Stomach (tissue), 9 donors: Measurements from ENCODE around the gene CAPN15. TPM values are rescaled to one million over a fixed set of nuclear protein-coding genes. Genes with fewer than 3 reads are reported as not detected.

Source experiments
- DNase-seq, 2 donors: peaks; one replicate each; pipeline versions ENCODE4 v3.0.0 to v3.0.0-alpha.2; 2013 to 2019
- H3K27ac ChIP-seq, 5 donors: fragments of 200-600 bp in 4 of 5; sonication (generic) in 4 of 5; one replicate each; pipeline ENCODE4 v1.5.1; 2013 to 2019; ENCODE audit warnings: mild to moderate bottlenecking in 1 of 5, moderate library complexity in 1 of 5
- H3K27me3 ChIP-seq, 3 donors: fragments of 200-600 bp; sonication (generic); one replicate each; pipeline ENCODE4 v1.5.1; 2017 to 2019; ENCODE audit warnings: mixed run types in 1 of 3
- H3K36me3 ChIP-seq, 4 donors: fragments of 200-600 bp; sonication (generic); 1 replicate in 3 of 4; 2 replicates in 1 of 4; pipeline ENCODE4 v1.5.1; 2016 to 2019
- H3K4me1 ChIP-seq, 4 donors: fragments of 200-600 bp; sonication (generic); one replicate each; pipeline ENCODE4 v1.5.1; 2016 to 2019
- H3K4me3 ChIP-seq, 4 donors: fragments of 200-600 bp; sonication (generic) in 3 of 4; one replicate each; pipeline ENCODE4 v1.5.1; 2016 to 2019; ENCODE audit warnings: mild to moderate bottlenecking in 1 of 4
- H3K9me3 ChIP-seq, 4 donors: fragments of 200-600 bp; sonication (generic); one replicate each; pipeline ENCODE4 v1.5.1; 2016 to 2019
- EP300 ChIP-seq: sonication (generic); formaldehyde crosslinking; IDR thresholded peaks from one replicate; pipeline ENCODE4 v1.6.1; 2017; ENCODE audit warnings: antibody characterized with exemption
- POLR2A ChIP-seq, 4 donors: fragments of 450-650 bp; IDR thresholded peaks; one replicate each; pipeline ENCODE4 v1.6.1; 2016; ENCODE audit warnings: antibody characterized with exemption in 4 of 4, control low read depth in 2 of 4, mild to moderate bottlenecking in 1 of 4, moderate library complexity in 1 of 4
- POLR2AphosphoS5 ChIP-seq, 3 donors: sonication (generic); formaldehyde crosslinking; IDR thresholded peaks; one replicate each; pipeline ENCODE4 v1.6.1; 2016; ENCODE audit warnings: antibody characterized with exemption in 3 of 3
- WGBS, 5 donors: extraction: QIAGEN DNeasy Blood & Tissue Kit in 3 of 5; methylation state at CpG; one replicate each; pipeline versions ENCODE4 v1.1.5 to v1.1.7; 2013 to 2018; 5-methylcytosine and 5-hydroxymethylcytosine counted together
- intact Hi-C: fragments of 100-400 bp; cut with DNase I; formaldehyde crosslinking; loops from one replicate; pipeline ENCODE4 v1.15.1; 2023; ENCODE audit warnings: low total_unique reads
- polyA plus RNA-seq, 3 donors: library from polyadenylated mRNA; stranded (reverse); fragments of 200-250 nt; gene quantifications; one replicate each; pipeline ENCODE4 v1.2.3, GENCODE V29; 2013
- total RNA-seq, 5 donors: library from RNA; depleted of rRNA; stranded (reverse); fragments of >200 nt; gene quantifications; one replicate each; pipeline versions ENCODE4 v1.1.0 to v1.2.3, GENCODE V29; 2014 to 2016
- TF ChIP-seq, protein P1 (sequence below), 7 experiments: fragments of 450-650 bp in 4 of 7; fragments of 200-600 bp in 3 of 7; sonication (generic) in 3 of 7; IDR thresholded peaks; one replicate each; pipeline ENCODE4 v1.5.1; 2016 to 2019; ENCODE audit warnings: antibody characterized with exemption in 7 of 7, control low read depth in 2 of 7, mild to moderate bottlenecking in 1 of 7
- donor health status: healthy with polysubstance abuse.
- donor health status: Bipolar disorder and iron deficiency.
- donor health status: healthy.

CAPN15 gene
- total and polyA plus RNA-seq, 8 donors = 25.2 to 235 (median 35.0) TPM

DNA sequence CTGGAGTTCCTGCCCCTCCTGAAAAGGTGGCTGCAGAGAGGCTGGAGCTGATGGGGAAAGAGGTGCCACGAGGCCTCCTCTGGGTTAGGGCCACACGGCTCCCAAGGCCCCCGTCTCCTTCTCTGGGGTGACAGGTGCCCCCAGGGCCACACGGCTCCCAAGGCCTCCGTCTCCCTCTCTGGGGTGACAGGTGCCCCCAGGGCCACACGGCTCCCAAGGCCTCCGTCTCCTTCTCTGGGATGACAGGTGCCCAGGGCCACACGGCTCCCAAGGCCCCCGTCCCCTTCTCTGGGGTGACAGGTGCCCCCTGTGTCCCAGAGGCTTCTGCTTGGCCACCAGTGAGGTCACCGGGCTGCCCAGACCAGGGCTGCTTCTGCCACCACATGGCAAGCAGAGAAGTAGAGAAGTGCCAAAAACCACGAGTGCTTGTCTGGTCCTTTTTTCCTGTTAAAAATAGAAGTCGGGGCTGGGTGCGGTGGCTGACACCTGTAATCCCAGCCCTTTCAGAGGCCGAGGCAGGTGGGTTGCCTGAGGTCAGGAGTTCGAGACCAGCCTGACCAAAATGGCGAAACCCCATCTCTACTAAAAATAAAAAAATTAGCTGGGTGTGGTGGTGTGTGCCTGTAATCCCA is 4.1 kb downstream of the CAPN15 start:
- WGBS, 5 donors = 86 to 93% (median 90%) methylated on average over 11 to 16 of the region's 16 CpGs
- Histone ChIP-seq H3K9me3 (no peaks in the 10 kb centered on the region), H3K4me1 (peaks cover 55 to 75% (median 70%) of the 10 kb centered on the region in 4 donors), H3K27me3 (no peaks in the 10 kb centered on the region), H3K4me3 (no peak overlapping the region), H3K36me3 (peaks cover 0 to 31% (median 17%) of the 10 kb centered on the region in 4 donors), H3K27ac (no peak overlapping the region)
- intact Hi-C loops = no loop called here
- TF ChIP-seq POLR2A (IDR thresholded peaks at IDR 0.05) (no peak), EP300 (no peak), POLR2AphosphoS5 (IDR thresholded peaks at IDR 0.05) (no peak)
- TF ChIP-seq, protein P1, sequence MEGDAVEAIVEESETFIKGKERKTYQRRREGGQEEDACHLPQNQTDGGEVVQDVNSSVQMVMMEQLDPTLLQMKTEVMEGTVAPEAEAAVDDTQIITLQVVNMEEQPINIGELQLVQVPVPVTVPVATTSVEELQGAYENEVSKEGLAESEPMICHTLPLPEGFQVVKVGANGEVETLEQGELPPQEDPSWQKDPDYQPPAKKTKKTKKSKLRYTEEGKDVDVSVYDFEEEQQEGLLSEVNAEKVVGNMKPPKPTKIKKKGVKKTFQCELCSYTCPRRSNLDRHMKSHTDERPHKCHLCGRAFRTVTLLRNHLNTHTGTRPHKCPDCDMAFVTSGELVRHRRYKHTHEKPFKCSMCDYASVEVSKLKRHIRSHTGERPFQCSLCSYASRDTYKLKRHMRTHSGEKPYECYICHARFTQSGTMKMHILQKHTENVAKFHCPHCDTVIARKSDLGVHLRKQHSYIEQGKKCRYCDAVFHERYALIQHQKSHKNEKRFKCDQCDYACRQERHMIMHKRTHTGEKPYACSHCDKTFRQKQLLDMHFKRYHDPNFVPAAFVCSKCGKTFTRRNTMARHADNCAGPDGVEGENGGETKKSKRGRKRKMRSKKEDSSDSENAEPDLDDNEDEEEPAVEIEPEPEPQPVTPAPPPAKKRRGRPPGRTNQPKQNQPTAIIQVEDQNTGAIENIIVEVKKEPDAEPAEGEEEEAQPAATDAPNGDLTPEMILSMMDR (IDR thresholded peaks at IDR 0.05) = no peak
- DNase-seq = no peak

DNA sequence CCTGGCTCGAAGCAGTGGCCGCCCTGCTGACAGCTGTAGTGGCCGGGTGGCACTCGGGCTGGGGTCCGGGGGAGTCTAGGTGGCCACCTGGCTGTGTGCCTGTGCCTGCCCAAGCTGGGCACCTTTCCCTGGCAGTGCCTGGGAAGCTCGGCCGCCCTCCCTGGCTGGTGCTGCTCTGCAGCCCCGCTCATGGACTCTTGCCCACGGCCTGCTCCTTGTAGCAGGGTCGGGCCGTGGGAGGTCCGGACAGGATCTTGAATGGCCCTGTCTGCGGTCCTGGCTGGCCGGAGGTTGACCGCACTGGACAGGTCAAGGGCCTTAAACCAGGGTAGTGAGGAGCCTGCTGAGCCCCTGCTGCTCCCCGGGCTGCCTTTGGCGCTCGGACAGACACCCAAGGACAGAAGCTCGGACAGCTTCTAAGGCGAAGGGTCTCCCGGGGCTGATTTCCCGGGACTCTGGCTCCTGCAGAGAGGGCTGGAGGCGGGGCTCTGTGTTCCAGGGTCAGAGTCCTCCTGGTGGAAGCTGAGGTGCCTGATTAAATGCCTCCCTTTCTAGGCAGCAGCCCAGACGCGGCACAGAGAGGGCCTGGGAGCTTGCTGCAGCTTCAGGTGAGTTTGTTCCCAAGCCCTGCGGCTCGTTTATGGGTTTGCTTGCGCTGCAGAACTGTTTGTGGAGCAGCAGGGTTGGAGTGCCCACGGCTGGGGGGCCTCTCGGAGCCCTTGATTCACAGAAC is 6.0 kb downstream of the CAPN15 start:
- Histone ChIP-seq H3K9me3 (no peaks in the 10 kb centered on the region), H3K4me3 (peak overlapping the region in 3 of 4 donors; percentile 6 to 33 (median 17)), H3K4me1 (peaks cover 51 to 73% (median 66%) of the 10 kb centered on the region in 4 donors), H3K36me3 (peaks cover 8 to 51% (median 36%) of the 10 kb centered on the region in 4 donors), H3K27ac (peak overlapping the region; percentile 66 to 79 (median 73)), H3K27me3 (no peaks in the 10 kb centered on the region)
- intact Hi-C loops = no loop called here
- WGBS, 5 donors = 27 to 62% (median 57%) methylated on average over 15 to 30 of the region's 30 CpGs
- TF ChIP-seq, protein P1 (IDR thresholded peaks at IDR 0.05) = no peak
- TF ChIP-seq POLR2A (IDR thresholded peaks at IDR 0.05) (no peak), POLR2AphosphoS5 (IDR thresholded peaks at IDR 0.05) (peak in 2 of 3 donors; percentile 25 to 38)
- peak; percentile 77 to 81 for DNase-seq

DNA sequence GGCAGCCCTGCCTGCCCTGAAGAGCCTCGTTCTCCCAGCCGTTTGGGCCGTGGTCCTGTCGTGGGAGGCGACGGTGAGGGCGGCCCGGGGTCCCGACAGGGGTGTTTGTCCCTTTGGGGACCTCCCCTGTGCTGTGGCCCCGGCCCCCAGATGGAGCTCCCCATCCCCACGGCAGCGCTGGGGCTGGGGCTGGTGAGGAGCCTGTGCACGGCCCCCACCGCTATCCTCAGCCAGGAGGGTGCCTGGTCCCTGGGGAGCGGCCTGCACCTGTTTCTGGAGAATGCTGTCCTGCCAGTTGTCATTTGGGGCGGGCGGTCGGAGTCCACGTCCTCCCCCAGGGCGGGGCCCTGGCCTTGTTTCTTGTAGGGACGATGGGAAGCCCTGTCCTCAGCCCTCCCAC is 6.6 kb downstream of the CAPN15 start:
- Histone ChIP-seq H3K4me1 (peaks cover 45 to 67% (median 60%) of the 10 kb centered on the region in 4 donors), H3K36me3 (peaks cover 8 to 56% (median 39%) of the 10 kb centered on the region in 4 donors), H3K27ac (peak overlapping the region; percentile 66 to 79 (median 73)), H3K27me3 (no peaks in the 10 kb centered on the region), H3K4me3 (peak overlapping the region in 3 of 4 donors; percentile 6 to 33 (median 17)), H3K9me3 (no peaks in the 10 kb centered on the region)
- 28 to 75% (median 49%) methylated on average over 15 to 21 of the region's 21 CpGs for WGBS, 5 donors
- DNase-seq = peak; percentile 60 to 79
- TF ChIP-seq, protein P1 (IDR thresholded peaks at IDR 0.05) = no peak
- TF ChIP-seq POLR2A (IDR thresholded peaks at IDR 0.05) = no peak
- TF ChIP-seq POLR2AphosphoS5 (IDR thresholded peaks at IDR 0.05) = no peak
- intact Hi-C loops = no loop called here

DNA sequence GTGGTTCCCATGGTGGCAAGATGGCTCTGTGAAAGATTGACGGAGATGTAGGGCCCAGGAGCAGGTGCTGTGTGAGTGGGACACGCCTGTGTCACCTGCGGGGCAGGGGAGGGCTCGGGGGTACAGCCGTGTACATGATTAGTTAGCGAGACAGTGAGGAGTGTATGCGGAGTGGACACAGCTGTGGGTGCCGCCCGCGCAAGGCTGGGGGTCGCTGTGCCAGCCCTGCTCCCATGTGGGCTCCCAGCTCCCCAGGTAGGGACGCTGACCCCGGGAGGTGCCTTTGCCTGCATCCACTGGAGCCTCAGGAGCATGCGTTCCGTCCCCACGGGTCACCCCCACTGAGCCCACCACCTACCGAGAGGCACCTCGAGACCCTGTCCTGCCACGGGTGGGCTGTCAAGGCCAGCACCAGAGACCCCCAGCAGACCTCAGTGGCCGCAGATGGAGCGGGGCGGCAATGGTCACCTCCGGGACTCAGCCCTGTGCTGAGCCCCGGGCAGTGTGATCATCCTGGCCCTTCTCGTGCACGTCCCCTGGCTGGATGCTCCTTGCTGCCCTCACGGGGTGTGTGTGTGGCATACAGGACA is 7.4 kb downstream of the CAPN15 start:
- Histone ChIP-seq H3K27me3 (no peaks in the 10 kb centered on the region), H3K9me3 (no peaks in the 10 kb centered on the region), H3K4me1 (peaks cover 37 to 59% (median 52%) of the 10 kb centered on the region in 4 donors), H3K36me3 (peaks cover 8 to 64% (median 42%) of the 10 kb centered on the region in 4 donors), H3K27ac (peak overlapping the region; percentile 66 to 79 (median 73)), H3K4me3 (peak overlapping the region in 1 of 4 donors; percentile 1)
- TF ChIP-seq POLR2AphosphoS5 (IDR thresholded peaks at IDR 0.05) (no peak), POLR2A (IDR thresholded peaks at IDR 0.05) (no peak), EP300 (no peak)
- TF ChIP-seq, protein P1 (IDR thresholded peaks at IDR 0.05) = no peak
- DNase-seq = no peak
- intact Hi-C loops = no loop called here
- 76 to 86% (median 84%) methylated on average over 12 to 27 of the region's 27 CpGs for WGBS, 5 donors
